HG02938 (cell line): ENCODE data around the gene DYRK4.

ENCODE experiments used
- ATAC-seq: cut with Tn5 transposase; IDR thresholded peaks from one replicate; pipeline ENCODE4 v1.9.1; 2021; ENCODE audit warnings: mild to moderate bottlenecking, moderate library complexity; ENCODE audit not compliant: unreplicated experiment

The DYRK4 gene

GRCh38 chr12:4610481-4610880 is 48.5 kb downstream of the DYRK4 start:
- no peak for ATAC-seq

- ATAC-seq = no peak
These were observed 53.7 kb downstream of the DYRK4 start for GRCh38 chr12:4615667-4616066.

GRCh38 chr12:4621511-4621910 is 59.5 kb downstream of the DYRK4 start:
- no peak for ATAC-seq

GRCh38 chr12:4626543-4626942 is 64.5 kb downstream of the DYRK4 start:
- ATAC-seq = no peak

GRCh38 chr12:4628406-4628805 is 66.4 kb downstream of the DYRK4 start:
- no peak for ATAC-seq

GRCh38 chr12:4630262-4630661 is 68.3 kb downstream of the DYRK4 start:
- no peak for ATAC-seq

GRCh38 chr12:4643747-4644146 is 81.7 kb downstream of the DYRK4 start:
- ATAC-seq = peak; percentile 48

- ATAC-seq = no peak
These were observed 83.0 kb downstream of the DYRK4 start for GRCh38 chr12:4645023-4645422.

- no peak for ATAC-seq
These were observed 86.1 kb downstream of the DYRK4 start for GRCh38 chr12:4648104-4648500.

GRCh38 chr12:4648501-4649357 is 86.7 kb downstream of the DYRK4 start, which contains the start of the genes AKAP3 and NDUFA9:
Gene AKAP3, minus strand, starts transcription at chr12:4649051. Its CDS starts 10,855 bp downstream, at chr12:4638196.
Gene NDUFA9, plus strand, starts transcription at chr12:4649114. Its CDS starts 13 bp downstream, at chr12:4649127.
- ATAC-seq = peak; percentile 74

GRCh38 chr12:4649358-4649661 is 87.3 kb downstream of the DYRK4 start:
- ATAC-seq = no peak

GRCh38 chr12:4653257-4653656 is 91.2 kb downstream of the DYRK4 start:
- no peak for ATAC-seq

GRCh38 chr12:4653691-4654090 is 91.7 kb downstream of the DYRK4 start:
- no peak for ATAC-seq
